Activated CD8-positive, alpha-beta memory T cell treated with anti-CD3 and anti-CD28 coated beads, Interleukin-2, amount 50 U/mL, for 1 hour (primary cell): ENCODE data around the gene CPSF7.
"Not testable (repeated sequence)": the region's sequence is repeated elsewhere in the genome, so short reads cannot be mapped to it uniquely, and the experiment has no call there.

Experiments
- DNase-seq: peaks from one replicate; pipeline ENCODE4 v3.0.0-alpha.2; 2020; ENCODE audit errors: extremely low read depth

The CPSF7 gene

GRCh38 chr11:61384271-61385242 is 45.2 kb downstream of the CPSF7 start:
- DNase-seq, result no peak

DNA sequence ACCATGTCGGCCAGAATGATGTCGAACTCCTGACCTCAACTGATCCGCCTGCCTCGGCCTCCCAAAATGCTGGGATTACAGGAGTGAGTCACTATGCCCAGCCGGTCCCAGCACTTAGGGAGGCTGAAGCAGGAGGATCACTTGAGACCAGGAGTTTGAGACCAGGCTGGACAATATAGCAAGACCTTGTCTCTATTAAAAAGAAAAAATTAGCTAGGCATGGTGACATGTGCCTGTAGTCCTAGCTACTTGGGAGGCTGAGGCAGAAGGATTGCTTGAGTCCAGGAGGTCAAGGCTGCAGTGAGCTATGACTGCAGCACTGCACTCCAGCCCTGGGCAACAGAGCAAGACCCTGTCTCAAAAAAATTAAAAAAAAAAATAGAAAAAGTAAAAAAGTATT is 45.9 kb downstream of the CPSF7 start:
- not testable (repeated sequence) for DNase-seq

GRCh38 chr11:61380884-61381283 is 48.9 kb downstream of the CPSF7 start:
- DNase-seq, result no peak

GRCh38 chr11:61378713-61379313 is 51.0 kb downstream of the CPSF7 start:
- DNase-seq, result no peak

DNA sequence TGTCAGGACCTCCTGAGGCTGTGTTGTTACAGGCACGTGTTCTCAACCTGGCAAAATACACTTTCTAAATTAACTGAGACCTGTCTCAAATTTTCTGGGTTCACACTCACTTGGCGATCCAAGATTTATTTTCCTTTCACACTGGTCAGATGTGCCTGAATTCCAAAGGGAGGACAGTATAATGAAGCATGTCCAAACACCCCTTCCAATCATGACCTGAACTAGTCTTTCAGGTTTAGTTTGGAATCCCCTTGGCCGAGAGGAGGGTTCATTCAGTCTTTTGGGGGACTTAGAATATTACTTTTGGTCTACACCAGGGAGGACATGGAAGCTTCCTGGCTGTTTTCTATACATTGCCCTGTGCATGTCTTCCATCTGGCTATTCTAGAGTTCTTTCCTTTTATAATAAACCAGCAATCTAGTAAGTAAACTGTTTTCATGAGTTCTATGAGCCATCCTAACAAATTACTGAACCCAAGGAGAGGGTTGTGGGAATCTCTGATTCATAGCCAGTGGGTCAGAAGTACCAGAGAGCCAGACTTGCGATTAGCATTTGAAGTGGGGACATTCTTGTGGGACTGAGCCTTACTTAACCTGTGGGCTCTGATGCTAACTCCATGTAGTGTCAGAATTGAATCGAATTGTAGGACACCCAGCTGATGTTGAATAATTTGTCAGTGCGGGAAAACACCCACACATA is 52.2 kb downstream of the CPSF7 start:
- no peak for DNase-seq

GRCh38 chr11:61375761-61376108 is 54.0 kb downstream of the CPSF7 start:
- DNase-seq, result no peak

DNA sequence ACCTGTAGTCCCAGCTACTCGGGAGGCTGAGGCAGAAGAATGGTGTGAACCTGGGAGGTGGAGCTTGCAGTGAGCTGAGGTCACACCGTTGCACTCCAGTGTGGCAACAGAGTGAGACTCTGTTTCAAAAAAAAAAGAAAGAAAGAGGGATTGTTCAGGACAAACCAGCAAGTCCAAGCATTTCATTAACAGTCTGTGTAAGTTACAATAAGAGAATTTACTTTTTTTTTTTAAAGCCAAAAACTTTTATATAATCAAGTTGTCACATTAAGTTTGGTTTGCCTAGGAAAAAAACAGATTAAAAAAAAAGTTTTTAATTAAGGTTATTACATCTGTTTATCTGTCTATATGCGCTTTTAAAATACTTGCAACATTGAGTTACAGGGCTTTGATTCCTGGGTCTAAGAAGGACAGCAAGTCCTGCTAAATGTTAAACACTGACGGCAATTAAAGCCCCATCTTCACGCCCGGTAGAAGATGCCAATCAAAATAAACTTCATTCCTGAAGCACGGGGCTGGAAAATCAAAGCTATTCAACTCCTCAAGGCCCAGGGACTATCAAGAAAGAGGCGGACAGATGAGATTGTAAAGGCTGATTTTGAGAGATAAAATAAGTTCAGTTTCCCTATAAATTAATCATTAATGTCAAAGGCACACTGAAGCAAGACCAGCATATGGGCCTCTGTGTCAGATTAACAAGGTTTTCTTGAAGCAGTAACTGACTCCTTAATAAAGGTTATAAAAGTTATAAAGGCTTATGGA is 56.9 kb downstream of the CPSF7 start:
- no peak for DNase-seq

- DNase-seq, result no peak
These were observed 59.3 kb downstream of the CPSF7 start for GRCh38 chr11:61370349-61371005.

DNA sequence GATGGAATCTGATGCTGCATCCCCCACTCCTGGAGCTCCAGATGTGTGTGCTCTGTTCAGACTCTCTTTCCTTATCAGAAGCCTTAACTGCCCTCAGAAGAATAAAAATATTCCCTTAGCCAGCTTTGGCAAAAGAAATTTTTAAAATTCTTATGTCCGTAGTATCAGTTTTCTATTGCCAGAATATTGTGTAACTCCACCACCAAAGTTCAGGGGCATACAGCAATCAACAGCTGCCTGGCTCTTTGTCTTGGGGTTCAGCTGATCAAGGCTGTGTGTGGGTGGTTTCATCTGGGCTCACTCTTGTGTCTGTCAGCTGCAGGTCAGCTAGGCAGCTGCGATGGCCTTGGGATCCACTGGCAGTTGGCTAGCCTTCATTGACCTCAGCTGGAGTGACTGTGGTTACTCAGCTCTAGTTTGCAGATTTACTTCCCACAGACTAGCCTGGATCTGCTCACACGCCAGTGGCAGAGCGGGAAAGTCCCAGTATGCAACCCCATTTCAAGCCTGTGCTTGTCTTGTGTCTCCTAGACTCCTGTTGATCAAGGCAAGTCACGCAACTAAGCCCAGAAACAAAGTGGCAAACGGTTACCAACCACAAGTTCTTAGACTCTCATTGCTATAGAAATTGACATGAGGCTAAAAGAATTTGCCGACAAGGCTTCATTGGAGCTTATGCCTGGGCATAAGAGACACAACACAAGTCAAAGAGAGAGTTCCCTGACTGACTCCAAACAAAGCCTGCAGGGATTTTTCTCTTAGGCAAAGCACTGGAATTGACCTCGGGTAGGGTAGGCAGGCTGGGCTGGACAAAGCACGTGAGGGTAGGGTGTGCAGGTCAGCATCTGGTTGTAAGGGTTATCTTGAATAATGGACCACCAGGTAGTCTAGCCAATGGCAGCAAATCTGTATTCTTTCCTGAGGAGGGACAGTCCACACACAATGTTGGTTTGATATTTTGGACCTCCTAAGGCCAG is 60.1 kb downstream of the CPSF7 start:
- no peak for DNase-seq

DNA sequence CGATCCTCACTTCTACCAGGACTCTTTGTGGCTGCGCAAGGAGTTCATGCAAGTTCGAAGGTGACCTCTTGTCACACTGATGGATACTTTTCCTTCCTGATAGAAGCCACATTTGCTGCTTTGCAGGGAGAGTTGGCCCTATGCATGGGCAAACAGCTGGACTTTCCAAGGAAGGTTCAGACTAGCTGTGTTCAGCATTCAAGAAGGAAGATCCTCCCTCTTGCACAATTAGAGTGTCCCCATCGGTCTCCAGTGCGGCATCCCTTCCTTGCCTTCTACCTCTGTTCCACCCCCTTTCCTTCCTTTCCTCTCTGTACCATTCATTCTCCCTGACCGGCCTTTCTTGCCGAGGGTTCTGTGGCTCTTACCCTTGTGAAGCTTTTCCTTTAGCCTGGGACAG is 61.1 kb downstream of the CPSF7 start:
- no peak for DNase-seq

DNA sequence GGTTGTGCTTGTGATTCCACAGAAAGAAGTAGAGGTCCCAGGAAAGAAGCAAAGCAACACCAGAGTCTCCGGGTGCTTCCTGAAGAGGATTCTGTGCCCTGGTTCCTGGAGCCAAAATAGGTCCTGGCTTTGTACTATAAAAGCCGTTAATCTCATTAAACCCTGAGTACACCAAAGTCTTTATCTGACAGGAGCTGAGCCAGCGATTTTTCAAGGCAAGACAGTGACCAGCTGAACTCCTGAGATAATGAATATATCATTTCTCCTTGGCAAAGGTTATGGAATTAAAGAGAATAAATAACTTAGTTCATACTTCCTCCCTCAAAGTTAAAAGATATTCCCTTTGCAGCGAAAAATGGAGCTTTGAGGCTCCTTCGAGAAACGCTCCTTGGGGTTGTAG is 62.4 kb downstream of the CPSF7 start:
- no peak for DNase-seq

GRCh38 chr11:61364012-61364675 is 65.6 kb downstream of the CPSF7 start:
- DNase-seq, result no peak

GRCh38 chr11:61362542-61362875 is 67.3 kb downstream of the CPSF7 start:
- DNase-seq, result no peak

DNA sequence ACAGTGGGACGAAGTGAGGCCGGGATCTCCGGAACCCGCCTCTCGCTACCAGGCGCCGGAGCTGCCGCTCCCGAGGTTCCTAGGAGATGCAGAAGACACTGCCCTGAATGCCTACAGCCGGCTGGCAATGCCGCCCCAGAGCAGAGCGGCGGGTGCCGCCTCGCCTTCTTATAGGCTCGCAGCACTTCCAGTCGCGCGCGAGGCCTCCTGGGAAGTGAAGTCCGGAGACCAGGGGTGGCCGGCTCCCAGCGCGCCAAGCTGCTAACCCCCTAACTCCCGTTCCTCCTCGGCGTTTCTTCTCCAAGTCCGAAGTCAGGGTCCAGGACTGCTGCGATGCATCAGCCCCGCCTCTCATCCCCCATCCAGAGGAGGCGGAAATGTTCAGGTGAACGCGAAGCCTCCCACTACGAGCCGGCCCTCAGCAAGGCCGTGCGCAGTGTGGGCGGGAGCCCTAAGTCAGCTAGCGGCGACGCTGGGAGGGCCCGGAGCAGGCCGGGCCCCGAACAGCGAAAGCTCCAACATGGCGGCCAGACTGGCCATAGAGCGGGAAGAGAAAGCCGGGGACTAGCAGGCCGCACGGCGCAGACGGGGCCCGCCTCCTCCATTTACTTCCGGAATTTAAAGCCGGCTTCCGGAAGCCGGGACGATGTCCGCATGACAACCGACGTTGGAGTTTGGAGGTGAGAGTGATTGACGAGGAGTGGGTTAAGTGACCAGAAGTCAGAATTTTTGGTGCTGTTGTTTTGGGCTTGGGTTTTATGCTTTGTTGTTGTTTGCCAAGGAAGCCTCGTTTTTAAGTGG is 67.8 kb downstream of the CPSF7 start, which contains the start of the genes CYB561A3 and TMEM138:
TSS of gene CYB561A3 (minus strand) at position 142 of the 801 bp plus-strand sequence. CDS start 5,169 bp downstream, outside the sequence.
TSS of gene TMEM138 (plus strand) at position 634 of the 801 bp plus-strand sequence. CDS start 2,017 bp downstream, outside the sequence.
- peak; percentile 57 for DNase-seq

GRCh38 chr11:61361237-61361740 is 68.5 kb downstream of the CPSF7 start:
- no peak for DNase-seq

DNA sequence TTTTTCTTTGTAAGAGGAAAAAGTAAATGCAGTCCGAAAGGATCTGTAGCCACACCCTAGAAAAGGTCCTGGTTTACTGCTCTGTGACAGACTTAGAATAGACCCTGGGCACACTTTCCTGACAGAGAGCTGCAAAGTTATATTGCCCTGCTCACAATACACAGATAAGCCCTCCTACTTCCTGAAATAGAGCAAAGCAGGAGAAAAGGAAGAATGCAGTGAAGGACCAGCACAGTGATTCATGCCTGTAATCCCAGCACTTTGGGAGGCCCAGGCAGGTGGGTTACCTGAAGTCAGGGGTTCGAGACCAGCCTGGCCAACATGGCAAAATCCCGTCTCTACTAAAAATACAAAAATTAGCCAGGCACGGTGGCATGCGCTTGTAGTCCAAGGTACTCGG is 70.3 kb downstream of the CPSF7 start:
- DNase-seq, result no peak

DNA sequence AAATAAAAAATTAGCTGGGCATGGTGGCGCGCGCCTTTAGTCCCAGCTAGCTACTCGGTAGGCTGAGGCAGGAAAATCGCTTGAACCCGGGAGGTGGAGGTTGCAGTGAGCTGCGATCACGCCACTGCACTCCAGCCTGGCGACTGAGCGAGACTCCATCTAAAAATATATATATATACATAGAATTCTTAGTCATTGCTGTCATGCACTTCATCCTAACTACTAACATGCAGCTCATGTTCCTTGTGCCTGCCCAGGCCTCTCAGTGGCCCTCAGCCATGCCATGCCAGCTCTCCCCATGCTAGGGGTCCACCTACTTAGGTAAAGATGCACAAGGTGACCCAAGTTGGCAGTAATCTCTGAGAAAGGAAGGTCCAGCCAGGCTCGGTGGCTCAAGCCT is 71.2 kb downstream of the CPSF7 start:
- no peak for DNase-seq

GRCh38 chr11:61357894-61358239 is 71.9 kb downstream of the CPSF7 start:
- DNase-seq, result no peak
